GM19397 (cell line): Measurements from ENCODE around the gene MOB1B.

Experiments used
- ATAC-seq: cut with Tn5 transposase; IDR thresholded peaks from one replicate; pipeline ENCODE4 v1.9.1; 2021; ENCODE audit warnings: mild to moderate bottlenecking, moderate library complexity; ENCODE audit not compliant: unreplicated experiment

The MOB1B gene

GRCh38 chr4:70914000-70914399 is 11.8 kb downstream of the MOB1B start:
- ATAC-seq = no peak

GRCh38 chr4:70914631-70915030 is 12.5 kb downstream of the MOB1B start:
- no peak for ATAC-seq

- no peak for ATAC-seq
These were observed 13.1 kb downstream of the MOB1B start for GRCh38 chr4:70915036-70915815.

GRCh38 chr4:70915874-70916559 is 13.8 kb downstream of the MOB1B start:
- no peak for ATAC-seq

GRCh38 chr4:70920592-70920991 is 18.4 kb downstream of the MOB1B start:
- ATAC-seq = no peak

- no peak for ATAC-seq
These were observed 23.2 kb downstream of the MOB1B start for GRCh38 chr4:70925418-70925817.

- ATAC-seq = peak; percentile 79
These were observed 23.9 kb downstream of the MOB1B start for GRCh38 chr4:70925899-70926635.

- ATAC-seq = peak; percentile 35
These were observed 25.5 kb downstream of the MOB1B start for GRCh38 chr4:70927502-70928137.

GRCh38 chr4:70930530-70931256 is 28.5 kb downstream of the MOB1B start:
- ATAC-seq = no peak

GRCh38 chr4:70931347-70931746 is 29.2 kb downstream of the MOB1B start:
- no peak for ATAC-seq

- no peak for ATAC-seq
These were observed 30.8 kb downstream of the MOB1B start for GRCh38 chr4:70932984-70933383.

- no peak for ATAC-seq
These were observed 33.0 kb downstream of the MOB1B start for GRCh38 chr4:70935038-70935695.

GRCh38 chr4:70936200-70936787 is 34.1 kb downstream of the MOB1B start:
- no peak for ATAC-seq

GRCh38 chr4:70938086-70938485 is 35.9 kb downstream of the MOB1B start:
- ATAC-seq = no peak

- ATAC-seq = no peak
These were observed 38.0 kb downstream of the MOB1B start for GRCh38 chr4:70940134-70940533.

GRCh38 chr4:70943114-70943513 is 40.9 kb downstream of the MOB1B start:
- no peak for ATAC-seq

- no peak for ATAC-seq
These were observed 42.9 kb downstream of the MOB1B start for GRCh38 chr4:70945046-70945445.

GRCh38 chr4:70945452-70946055 is 43.4 kb downstream of the MOB1B start:
- no peak for ATAC-seq

- ATAC-seq = no peak
These were observed 44.8 kb downstream of the MOB1B start for GRCh38 chr4:70946939-70947338.
